HG03558 (cell line): ENCODE measurements around the gene CACYBP.
"Not testable (repeated sequence)": the region's sequence is repeated elsewhere in the genome, so short reads cannot be mapped to it uniquely, and the experiment has no call there.

Experiments used
- ATAC-seq: cut with Tn5 transposase; IDR thresholded peaks from one replicate; pipeline ENCODE4 v1.9.1; 2021; ENCODE audit warnings: moderate number of reproducible peaks; ENCODE audit not compliant: unreplicated experiment; ENCODE audit errors: extremely low read depth

Gene CACYBP

GRCh38 chr1:175002910-175003517, 3.3 kb downstream of the CACYBP start:
- no peak for ATAC-seq

- ATAC-seq = no peak
These were observed 3.8 kb downstream of the CACYBP start for GRCh38 chr1:175003521-175003920.

- ATAC-seq = no peak
These were observed 5.5 kb downstream of the CACYBP start for GRCh38 chr1:175005085-175005783.

- ATAC-seq = no peak
These were observed 9.8 kb downstream of the CACYBP start for GRCh38 chr1:175009532-175009931.

- no peak for ATAC-seq
These were observed 13.7 kb downstream of the CACYBP start for GRCh38 chr1:175013445-175013844.

- no peak for ATAC-seq
These were observed 15.5 kb downstream of the CACYBP start for GRCh38 chr1:175015243-175015642.

GRCh38 chr1:175019524-175019923, 19.8 kb downstream of the CACYBP start:
- ATAC-seq = no peak

- peak; percentile 85 for ATAC-seq
These were observed 23.5 kb downstream of the CACYBP start, which contains the start of gene MRPS14 for GRCh38 chr1:175023043-175023921. MRPS14 (minus strand) TSS chr1:175023425; CDS start chr1:175023408, 17 bp downstream.

GRCh38 chr1:175023922-175024242, 24.1 kb downstream of the CACYBP start:
- not testable (repeated sequence) for ATAC-seq

GRCh38 chr1:175024773-175025172, 25.0 kb downstream of the CACYBP start:
- no peak for ATAC-seq

GRCh38 chr1:175033953-175034352, 34.2 kb downstream of the CACYBP start:
- no peak for ATAC-seq

- ATAC-seq = no peak
These were observed 35.0 kb downstream of the CACYBP start for GRCh38 chr1:175034775-175035174.

GRCh38 chr1:175035865-175036264, 36.1 kb downstream of the CACYBP start:
- ATAC-seq = no peak

GRCh38 chr1:175036476-175036875, 36.7 kb downstream of the CACYBP start:
- ATAC-seq = no peak

GRCh38 chr1:175037416-175037815, 37.7 kb downstream of the CACYBP start:
- no peak for ATAC-seq

- ATAC-seq = no peak
These were observed 40.7 kb downstream of the CACYBP start for GRCh38 chr1:175040324-175040879.

- no peak for ATAC-seq
These were observed 42.9 kb downstream of the CACYBP start for GRCh38 chr1:175042650-175043049.

GRCh38 chr1:175043824-175044223, 44.1 kb downstream of the CACYBP start:
- no peak for ATAC-seq

- ATAC-seq = not testable (repeated sequence)
These were observed 44.8 kb downstream of the CACYBP start for GRCh38 chr1:175044591-175044990.

GRCh38 chr1:175045097-175045496, 45.4 kb downstream of the CACYBP start:
- ATAC-seq = no peak

- ATAC-seq = no peak
These were observed 45.8 kb downstream of the CACYBP start for GRCh38 chr1:175045519-175045918.
